A673 (cell line): ENCODE data around the gene RSPH6A. TPM values are rescaled to one million over a fixed set of nuclear protein-coding genes. Genes with fewer than 3 reads are reported as not detected.
A peak's percentile ranks its signal among the peaks of the same experiment; 100 is the strongest.

Experiments
- BruUV-seq: library from RNA; stranded (reverse); fragments of 400-500 nt; replicated peaks from 2 replicates; lab custom pipeline; 2021; lab: Mats Ljungman, UMichigan
- CTCF ChIA-PET: fragments of 300-600 bp; sonication (Branson Sonifier 250); formaldehyde crosslinking; loops from one replicate; lab custom pipeline; 2022; ENCODE audit warnings: antibody characterized with exemption; lab: Charles Lee
- POLR2A ChIA-PET: fragments of 300-600 bp; sonication (Branson Sonifier 250); formaldehyde crosslinking; loops from one replicate; lab custom pipeline; 2022; ENCODE audit warnings: antibody characterized with exemption; ENCODE audit not compliant: low non-redundant PET; lab: Charles Lee
- DNase-seq: peaks from one replicate; pipeline ENCODE4 v3.0.0-alpha.2; 2015; ENCODE audit warnings: low spot score
- H3K27ac ChIP-seq: fragments of 200-600 bp; sonication (generic); 2 replicates; pipeline ENCODE4 v1.5.1; 2016; ENCODE audit warnings: mixed run types, low read depth, mild to moderate bottlenecking, mixed read lengths, antibody characterized with exemption, low read length; ENCODE audit not compliant: poor library complexity, severe bottlenecking
- H3K27me3 ChIP-seq: fragments of 200-600 bp; sonication (generic); replicated peaks from 2 replicates; pipeline ENCODE4 v1.6.1; 2017; ENCODE audit warnings: mixed run types, low read depth, mild to moderate bottlenecking, mixed read lengths, antibody characterized with exemption, low read length; ENCODE audit not compliant: insufficient read depth, poor library complexity
- H3K36me3 ChIP-seq: fragments of 200-600 bp; sonication (generic); 2 replicates; pipeline ENCODE4 v1.6.1; 2016; ENCODE audit warnings: mixed run types, mild to moderate bottlenecking, mixed read lengths, antibody characterized with exemption, low read length; ENCODE audit not compliant: insufficient read depth, poor library complexity, severe bottlenecking
- H3K4me1 ChIP-seq: fragments of 200-600 bp; sonication (generic); 2 replicates; pipeline ENCODE4 v1.6.1; 2017; ENCODE audit warnings: mixed run types, mild to moderate bottlenecking, mixed read lengths, antibody characterized with exemption, low read length; ENCODE audit not compliant: insufficient read depth, poor library complexity, severe bottlenecking
- H3K4me3 ChIP-seq: fragments of 200-600 bp; sonication (generic); 2 replicates; pipeline ENCODE4 v1.5.1; 2016; ENCODE audit warnings: low read depth, mixed run types, mild to moderate bottlenecking, mixed read lengths, low read length; ENCODE audit not compliant: poor library complexity, severe bottlenecking
- H3K9me3 ChIP-seq: fragments of 200-600 bp; sonication (generic); 2 replicates; pipeline ENCODE4 v1.6.1; 2016; ENCODE audit warnings: mixed run types, low read depth, mild to moderate bottlenecking, mixed read lengths, antibody characterized with exemption, low read length; ENCODE audit not compliant: poor library complexity, severe bottlenecking
- EZH2 ChIP-seq: fragments of 200-600 bp; sonication (generic); IDR thresholded peaks from 2 replicates; pipeline ENCODE4 v1.6.1; 2017; ENCODE audit warnings: borderline replicate concordance, low read depth, mild to moderate bottlenecking, mixed read lengths, antibody characterized with exemption, low read length; ENCODE audit not compliant: poor library complexity, severe bottlenecking
- intact Hi-C: fragments of 100-400 bp; cut with micrococcal nuclease; formaldehyde crosslinking; loops from one replicate; pipeline ENCODE4 v1.10.0; 2022; ENCODE audit not compliant: unreplicated experiment
- total RNA-seq: library from RNA; stranded (reverse); gene quantifications from 2 replicates; pipeline ENCODE4 v1.2.3, GENCODE V29; 2021
- TF ChIP-seq, protein P1 (sequence below): fragments of 300-800, 200-600 bp; sonication (generic); conservative IDR thresholded peaks from 2 replicates; pipeline ENCODE4 v1.5.1; 2017; ENCODE audit warnings: low read depth, mild to moderate bottlenecking, antibody characterized with exemption, low read length, moderate library complexity, mixed read lengths

Gene RSPH6A
- total RNA-seq, 1 experiment from 2014 or later: 0.19 TPM

DNA sequence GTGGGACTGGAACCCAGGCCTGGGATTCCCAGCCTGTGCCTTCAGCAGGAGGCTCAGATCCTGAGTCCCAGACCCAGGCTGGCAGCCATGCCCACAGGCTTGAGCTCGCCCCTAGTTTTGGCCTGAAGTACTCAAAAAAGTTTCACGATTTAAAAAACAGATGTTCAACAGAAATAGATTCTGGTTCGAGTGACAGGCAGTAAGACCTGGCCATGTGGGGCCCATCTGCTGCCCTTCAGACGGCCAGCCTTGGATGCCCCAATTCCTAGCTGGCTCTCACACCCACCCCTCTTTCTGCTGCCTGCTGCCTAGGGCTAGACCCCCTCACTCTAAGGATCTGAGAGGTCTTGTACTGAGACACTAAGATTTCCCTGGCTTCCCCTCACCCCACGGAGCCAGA is 30.0 kb downstream of the RSPH6A start:
- ChIA-PET CTCF (no interaction called here), POLR2A (no interaction called here)
- BruUV-seq: no TSS peak

DNA sequence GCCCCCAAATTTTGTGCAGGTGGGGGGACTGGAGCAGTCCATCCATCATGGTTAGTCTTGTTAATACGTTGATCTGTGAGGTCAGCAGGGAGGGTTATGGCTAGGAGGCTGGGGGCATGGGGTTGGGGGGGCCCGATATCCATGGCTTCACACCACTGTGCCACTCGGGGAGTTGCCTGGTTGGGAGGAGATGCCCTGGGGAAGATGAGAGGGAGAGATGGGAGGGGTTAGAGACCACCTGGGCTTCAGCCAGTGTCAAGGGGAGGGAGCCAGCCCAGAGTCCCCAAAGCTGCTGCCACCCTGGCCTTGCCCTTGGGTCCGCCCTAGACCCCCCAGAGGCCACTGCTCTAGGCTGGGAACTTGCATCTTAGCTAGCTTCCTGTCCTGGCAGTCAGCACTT is 31.0 kb downstream of the RSPH6A start:
- no TSS peak for BruUV-seq
- DNase-seq: no peak
- intact Hi-C loops: no loop called here
- CTCF ChIA-PET: no interaction called here
- H3K4me3 ChIP-seq: no peak overlapping the region
- no peaks in the 10 kb centered on the region for H3K9me3 ChIP-seq
- H3K36me3 ChIP-seq: peaks cover 34% of the 10 kb centered on the region
- POLR2A ChIA-PET: no interaction called here
- no peaks in the 10 kb centered on the region for H3K4me1 ChIP-seq
- no peak overlapping the region for H3K27ac ChIP-seq
- no peaks in the 10 kb centered on the region for H3K27me3 ChIP-seq
- TF ChIP-seq, protein P1, sequence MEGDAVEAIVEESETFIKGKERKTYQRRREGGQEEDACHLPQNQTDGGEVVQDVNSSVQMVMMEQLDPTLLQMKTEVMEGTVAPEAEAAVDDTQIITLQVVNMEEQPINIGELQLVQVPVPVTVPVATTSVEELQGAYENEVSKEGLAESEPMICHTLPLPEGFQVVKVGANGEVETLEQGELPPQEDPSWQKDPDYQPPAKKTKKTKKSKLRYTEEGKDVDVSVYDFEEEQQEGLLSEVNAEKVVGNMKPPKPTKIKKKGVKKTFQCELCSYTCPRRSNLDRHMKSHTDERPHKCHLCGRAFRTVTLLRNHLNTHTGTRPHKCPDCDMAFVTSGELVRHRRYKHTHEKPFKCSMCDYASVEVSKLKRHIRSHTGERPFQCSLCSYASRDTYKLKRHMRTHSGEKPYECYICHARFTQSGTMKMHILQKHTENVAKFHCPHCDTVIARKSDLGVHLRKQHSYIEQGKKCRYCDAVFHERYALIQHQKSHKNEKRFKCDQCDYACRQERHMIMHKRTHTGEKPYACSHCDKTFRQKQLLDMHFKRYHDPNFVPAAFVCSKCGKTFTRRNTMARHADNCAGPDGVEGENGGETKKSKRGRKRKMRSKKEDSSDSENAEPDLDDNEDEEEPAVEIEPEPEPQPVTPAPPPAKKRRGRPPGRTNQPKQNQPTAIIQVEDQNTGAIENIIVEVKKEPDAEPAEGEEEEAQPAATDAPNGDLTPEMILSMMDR: no peak
- TF ChIP-seq EZH2: no peak

More for the DNA sequence above, 30.0 kb downstream of the RSPH6A start:
- Histone ChIP-seq H3K4me1 (no peaks in the 10 kb centered on the region), H3K27ac (no peak overlapping the region), H3K36me3 (peaks cover 41% of the 10 kb centered on the region), H3K9me3 (no peaks in the 10 kb centered on the region), H3K4me3 (no peak overlapping the region), H3K27me3 (no peaks in the 10 kb centered on the region)
- no peak for DNase-seq
- intact Hi-C loops: no loop called here
- TF ChIP-seq EZH2: no peak
- TF ChIP-seq, protein P1: no peak

DNA sequence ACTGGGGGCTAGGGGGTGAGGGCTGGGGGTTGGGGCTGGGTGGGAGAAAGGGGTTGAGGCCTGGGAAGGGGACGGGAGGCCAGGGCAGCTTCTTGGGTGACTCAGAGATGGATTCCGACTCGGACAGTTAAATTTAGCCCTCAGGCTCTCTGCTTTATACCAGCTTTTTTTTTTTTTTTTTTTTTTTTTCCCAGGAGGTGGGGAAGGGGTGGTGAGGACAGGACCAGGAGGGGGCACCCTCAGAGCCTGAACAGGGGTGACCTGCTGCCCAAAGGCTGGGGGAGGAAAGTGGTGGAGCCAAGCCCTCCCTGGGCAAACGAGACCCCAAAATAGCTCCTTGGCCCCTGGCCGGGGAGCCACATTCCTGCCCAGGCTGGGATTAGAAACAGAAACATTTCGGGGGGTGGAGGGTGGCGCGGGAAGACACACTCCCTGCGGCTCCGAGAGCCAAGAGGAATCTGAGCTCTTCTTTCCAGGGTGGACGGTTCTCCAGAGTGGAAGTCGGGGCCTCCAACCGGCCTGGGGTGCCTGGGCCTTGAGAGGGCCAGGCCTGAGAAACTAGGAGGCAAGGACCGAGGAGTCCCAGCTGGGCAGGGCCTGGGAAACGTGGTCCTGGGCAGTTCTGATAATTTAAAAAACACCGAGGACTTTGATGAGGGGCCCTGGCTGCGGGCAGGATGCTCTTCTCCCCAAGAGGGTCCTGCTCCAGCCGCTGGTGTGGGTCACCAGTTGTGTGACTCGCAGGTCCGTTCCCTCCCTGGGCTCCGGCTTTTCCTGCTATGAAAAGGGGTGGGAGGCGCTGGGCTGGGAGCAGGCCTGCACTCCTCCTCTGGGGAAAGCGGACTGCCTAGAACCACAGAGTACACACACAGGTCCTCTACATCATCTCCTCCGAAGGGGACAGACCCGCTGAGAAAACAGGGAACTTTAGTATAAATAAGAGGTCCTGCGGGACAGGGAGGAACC is 32.0 kb downstream of the RSPH6A start:
- Histone ChIP-seq H3K9me3 (no peaks in the 10 kb centered on the region), H3K4me1 (no peaks in the 10 kb centered on the region), H3K27me3 (no peaks in the 10 kb centered on the region), H3K4me3 (no peak overlapping the region), H3K27ac (peak overlapping the region; percentile 16), H3K36me3 (peaks cover 34% of the 10 kb centered on the region)
- BruUV-seq: no TSS peak
- CTCF ChIA-PET: interaction anchor here (0.7 kb wide), 1 partner anchor 13 kb away, joined by 5 read pairs; no protein-coding TSS in a partner anchor
- intact Hi-C loops: no loop called here
- TF ChIP-seq, protein P1: no peak
- no peak for TF ChIP-seq EZH2
- DNase-seq: no peak
- POLR2A ChIA-PET: interaction anchor here (0.7 kb wide), 1 partner anchor 14 kb away, joined by 21 read pairs; the partner anchor contains the start of gene SIX5
